GM21515 (cell line): ENCODE data around the gene IER2.
A peak's percentile ranks its signal among the peaks of the same experiment; 100 is the strongest.
"Not testable (repeated sequence)": the region's sequence is repeated elsewhere in the genome, so short reads cannot be mapped to it uniquely, and the experiment has no call there.

Source experiments
- ATAC-seq: cut with Tn5 transposase; IDR thresholded peaks from one replicate; pipeline ENCODE4 v1.9.1; 2021; ENCODE audit not compliant: unreplicated experiment

Gene IER2

GRCh38 chr19:13162724-13163608, 12.8 kb downstream of the IER2 start:
- ATAC-seq, result peak; percentile 37

- no peak for ATAC-seq
These were observed 13.6 kb downstream of the IER2 start for GRCh38 chr19:13163609-13164342.

GRCh38 chr19:13164343-13165161, 14.3 kb downstream of the IER2 start:
- no peak for ATAC-seq

GRCh38 chr19:13165162-13165997, 15.2 kb downstream of the IER2 start:
- no peak for ATAC-seq

- not testable (repeated sequence) for ATAC-seq
These were observed 15.9 kb downstream of the IER2 start for GRCh38 chr19:13166151-13166550.

GRCh38 chr19:13169769-13170168, 19.6 kb downstream of the IER2 start:
- ATAC-seq, result no peak

GRCh38 chr19:13171146-13171545, 20.9 kb downstream of the IER2 start:
- ATAC-seq, result no peak

- ATAC-seq, result no peak
These were observed 22.3 kb downstream of the IER2 start for GRCh38 chr19:13172346-13173138.

- ATAC-seq, result no peak
These were observed 23.0 kb downstream of the IER2 start for GRCh38 chr19:13173139-13173737.

- ATAC-seq, result no peak
These were observed 26.1 kb downstream of the IER2 start for GRCh38 chr19:13176345-13176744.

- not testable (repeated sequence) for ATAC-seq
These were observed 27.4 kb downstream of the IER2 start for GRCh38 chr19:13177584-13177983.

GRCh38 chr19:13178291-13178690, 28.1 kb downstream of the IER2 start:
- not testable (repeated sequence) for ATAC-seq

- no peak for ATAC-seq
These were observed 31.7 kb downstream of the IER2 start for GRCh38 chr19:13181747-13182388.

- ATAC-seq, result not testable (repeated sequence)
These were observed 34.7 kb downstream of the IER2 start for GRCh38 chr19:13184926-13185325.

- ATAC-seq, result not testable (repeated sequence)
These were observed 35.8 kb downstream of the IER2 start for GRCh38 chr19:13185763-13186657.

GRCh38 chr19:13186688-13187087, 36.5 kb downstream of the IER2 start:
- ATAC-seq, result not testable (repeated sequence)

GRCh38 chr19:13187419-13187818, 37.2 kb downstream of the IER2 start:
- no peak for ATAC-seq

GRCh38 chr19:13189600-13189999, 39.4 kb downstream of the IER2 start:
- ATAC-seq, result no peak
